ENCODE measurements around the gene CHCHD6. TPM values are rescaled to one million over a fixed set of nuclear protein-coding genes. Genes with fewer than 3 reads are reported as not detected.
A peak's percentile ranks its signal among the peaks of the same experiment; 100 is the strongest.

Gene CHCHD6
- total RNA-seq, 2 donors from 2014 or later, result 9.3 to 13.2 TPM

- no peak for DNase-seq
- H3K27ac ChIP-seq, result no peak overlapping the region
- TF ChIP-seq CTCF (IDR thresholded peaks at IDR 0.05), result no peak
- peak overlapping the region; percentile 93 for H3K4me3 ChIP-seq
- H3K9me3 ChIP-seq, result no peaks in the 10 kb centered on the region
- H3K36me3 ChIP-seq, result no peaks in the 10 kb centered on the region
- H3K9ac ChIP-seq (ENCODE audit: low read depth in 2 of 2, low read length in 2 of 2), result peak overlapping the region; percentile 40 to 83
- H3K27me3 ChIP-seq, result no peaks in the 10 kb centered on the region
- peaks cover 4% of the 10 kb centered on the region for H3K4me1 ChIP-seq
- intact Hi-C loops (cut with DNase I), result loop anchor here (5.0 kb wide), 2 partner anchors 193 to 563 kb away; no protein-coding TSS in a partner anchor
These were observed 280.5 kb downstream of the CHCHD6 start for GRCh38 chr3:126984391-126985131.

GRCh38 chr3:126985132-126985985, 281.3 kb downstream of the CHCHD6 start:
- intact Hi-C loops (cut with DNase I), result no loop called here
- no peak overlapping the region for H3K9ac ChIP-seq (ENCODE audit: low read depth in 2 of 2, low read length in 2 of 2)
- no peaks in the 10 kb centered on the region for H3K36me3 ChIP-seq
- peaks cover 4% of the 10 kb centered on the region for H3K4me1 ChIP-seq
- no peak overlapping the region for H3K27ac ChIP-seq
- no peaks in the 10 kb centered on the region for H3K9me3 ChIP-seq
- no peaks in the 10 kb centered on the region for H3K27me3 ChIP-seq
- no peak for DNase-seq
- H3K4me3 ChIP-seq, result no peak overlapping the region
- TF ChIP-seq CTCF (IDR thresholded peaks at IDR 0.05), result no peak

- Histone ChIP-seq H3K9me3 (no peaks in the 10 kb centered on the region), H3K9ac (ENCODE audit: low read depth in 2 of 2, low read length in 2 of 2) (no peak overlapping the region), H3K27ac (no peak overlapping the region), H3K36me3 (no peaks in the 10 kb centered on the region), H3K27me3 (no peaks in the 10 kb centered on the region), H3K4me3 (no peak overlapping the region), H3K4me1 (peaks cover 4% of the 10 kb centered on the region)
- intact Hi-C loops (cut with DNase I), result no loop called here
- DNase-seq, result no peak
- TF ChIP-seq CTCF (IDR thresholded peaks at IDR 0.05), result no peak
These were observed 282.0 kb downstream of the CHCHD6 start for GRCh38 chr3:126986001-126986400.

- no peak overlapping the region for H3K4me3 ChIP-seq
- no peak for TF ChIP-seq CTCF (IDR thresholded peaks at IDR 0.05)
- H3K9ac ChIP-seq (ENCODE audit: low read depth in 2 of 2, low read length in 2 of 2), result no peak overlapping the region
- no peaks in the 10 kb centered on the region for H3K9me3 ChIP-seq
- no peak overlapping the region for H3K27ac ChIP-seq
- peaks cover 4% of the 10 kb centered on the region for H3K4me1 ChIP-seq
- intact Hi-C loops (cut with DNase I), result no loop called here
- H3K36me3 ChIP-seq, result no peaks in the 10 kb centered on the region
- no peak for DNase-seq
- no peaks in the 10 kb centered on the region for H3K27me3 ChIP-seq
These were observed 283.1 kb downstream of the CHCHD6 start for GRCh38 chr3:126987129-126987528.

GRCh38 chr3:126987596-126987995, 283.6 kb downstream of the CHCHD6 start:
- no peak for DNase-seq
- intact Hi-C loops (cut with DNase I), result no loop called here

More at GRCh38 chr3:126987596-126987995, 283.6 kb downstream of the CHCHD6 start:
- no peaks in the 10 kb centered on the region for H3K36me3 ChIP-seq
- no peaks in the 10 kb centered on the region for H3K27me3 ChIP-seq
- no peak overlapping the region for H3K27ac ChIP-seq
- H3K9ac ChIP-seq (ENCODE audit: low read depth in 2 of 2, low read length in 2 of 2), result no peak overlapping the region
- peaks cover 4% of the 10 kb centered on the region for H3K4me1 ChIP-seq
- H3K4me3 ChIP-seq, result no peak overlapping the region
- TF ChIP-seq CTCF (IDR thresholded peaks at IDR 0.05), result no peak
- no peaks in the 10 kb centered on the region for H3K9me3 ChIP-seq

Measured in colonic mucosa (tissue), 4 donors.